Duodenal mucosa (tissue), 2 donors: ENCODE results near the gene FAM83E.
"Not testable (repeated sequence)": the region's sequence is repeated elsewhere in the genome, so short reads cannot be mapped to it uniquely, and the experiment has no call there.

Source experiments
- H3K27ac ChIP-seq: one replicate; pipeline ENCODE4 v1.7.0; 2013; ENCODE audit warnings: low read depth, low read length
- H3K27me3 ChIP-seq, 2 donors: one replicate each; pipeline ENCODE4 v1.7.0; 2013; ENCODE audit warnings: low read length in 2 of 2, control low read depth in 1 of 2; ENCODE audit not compliant: insufficient read depth in 2 of 2, control insufficient read depth in 1 of 2
- H3K36me3 ChIP-seq, 2 donors: one replicate each; pipeline ENCODE4 v1.7.0; 2013; ENCODE audit warnings: low read length in 2 of 2, control low read depth in 1 of 2; ENCODE audit not compliant: insufficient read depth in 2 of 2, control insufficient read depth in 1 of 2
- H3K4me1 ChIP-seq, 2 donors: one replicate each; pipeline ENCODE4 v1.7.0; 2013; ENCODE audit warnings: low read length in 2 of 2, control low read depth in 1 of 2; ENCODE audit not compliant: insufficient read depth in 2 of 2, control insufficient read depth in 1 of 2
- H3K4me3 ChIP-seq, 2 donors: one replicate each; pipeline ENCODE4 v1.7.0; 2013; ENCODE audit warnings: low read length in 2 of 2, low read depth in 1 of 2
- H3K9ac ChIP-seq, 2 donors: one replicate each; pipeline ENCODE4 v1.7.0; 2013; ENCODE audit warnings: low read length in 2 of 2, low read depth in 1 of 2
- H3K9me3 ChIP-seq, 2 donors: one replicate each; pipeline ENCODE4 v1.7.0; 2013; ENCODE audit warnings: low read length in 2 of 2, control low read depth in 1 of 2; ENCODE audit not compliant: control insufficient read depth in 1 of 2

The FAM83E gene

GRCh38 chr19:48635263-48635965 is 20.5 kb upstream of the FAM83E start:
- Histone ChIP-seq H3K27me3 (no peaks in the 10 kb centered on the region), H3K27ac (peak overlapping the region; percentile 89), H3K4me3 (peak overlapping the region; percentile 80 to 88), H3K36me3 (peaks cover 4 to 13% of the 10 kb centered on the region in 2 donors), H3K9me3 (no peaks in the 10 kb centered on the region), H3K4me1 (peaks cover 52 to 59% of the 10 kb centered on the region in 2 donors), H3K9ac (peak overlapping the region; percentile 79 to 86)

- peaks cover 55 to 60% of the 10 kb centered on the region in 2 donors for H3K4me1 ChIP-seq
- peak overlapping the region; percentile 89 for H3K27ac ChIP-seq
- peaks cover 4 to 13% of the 10 kb centered on the region in 2 donors for H3K36me3 ChIP-seq
- peak overlapping the region; percentile 58 to 66 for H3K4me3 ChIP-seq
- H3K9ac ChIP-seq = peak overlapping the region; percentile 59 to 86
- H3K27me3 ChIP-seq = no peaks in the 10 kb centered on the region
- no peaks in the 10 kb centered on the region for H3K9me3 ChIP-seq
These were observed 19.8 kb upstream of the FAM83E start for GRCh38 chr19:48634424-48635262.

GRCh38 chr19:48634036-48634342 is 19.1 kb upstream of the FAM83E start:
- peak overlapping the region; percentile 76 for H3K27ac ChIP-seq
- no peaks in the 10 kb centered on the region for H3K9me3 ChIP-seq
- peak overlapping the region; percentile 50 to 60 for H3K4me3 ChIP-seq
- peak overlapping the region; percentile 59 to 86 for H3K9ac ChIP-seq
- no peaks in the 10 kb centered on the region for H3K27me3 ChIP-seq
- H3K36me3 ChIP-seq = peaks cover 4 to 13% of the 10 kb centered on the region in 2 donors
- H3K4me1 ChIP-seq = peaks cover 48 to 57% of the 10 kb centered on the region in 2 donors

- H3K27me3 ChIP-seq = no peaks in the 10 kb centered on the region
- H3K9me3 ChIP-seq = no peaks in the 10 kb centered on the region
- peak overlapping the region; percentile 76 for H3K27ac ChIP-seq
- H3K9ac ChIP-seq = peak overlapping the region; percentile 59 to 86
- peaks cover 4 to 15% of the 10 kb centered on the region in 2 donors for H3K36me3 ChIP-seq
- H3K4me3 ChIP-seq = peak overlapping the region; percentile 50 to 60
- peaks cover 42 to 51% of the 10 kb centered on the region in 2 donors for H3K4me1 ChIP-seq
These were observed 18.5 kb upstream of the FAM83E start for GRCh38 chr19:48633148-48634035.

DNA sequence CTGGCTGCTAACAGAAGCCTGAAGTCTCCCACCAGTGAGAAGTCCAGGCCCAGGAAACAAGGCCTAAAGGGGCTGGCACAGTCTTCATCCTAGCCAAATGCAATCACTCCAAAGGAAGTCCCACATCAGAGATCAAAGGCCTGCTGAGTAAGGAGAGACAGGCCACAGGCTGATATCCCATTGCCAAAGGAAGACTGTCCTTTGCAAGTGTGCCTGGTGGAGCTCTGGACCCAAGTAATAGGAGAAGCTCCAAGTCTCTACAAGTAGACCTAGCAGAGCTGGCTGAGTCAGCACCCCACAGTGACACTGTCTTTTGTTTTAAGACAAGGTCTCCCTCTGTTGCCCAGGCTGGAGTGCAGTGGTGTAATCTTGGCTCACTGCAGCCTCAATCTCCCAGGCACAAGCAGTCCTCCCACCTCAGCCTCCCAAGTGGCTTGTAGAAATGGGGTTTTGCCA is 17.8 kb upstream of the FAM83E start:
- H3K36me3 ChIP-seq = peaks cover 4 to 20% of the 10 kb centered on the region in 2 donors
- H3K27me3 ChIP-seq = no peaks in the 10 kb centered on the region
- H3K9ac ChIP-seq = peak overlapping the region; percentile 21 to 28
- H3K9me3 ChIP-seq = no peaks in the 10 kb centered on the region
- H3K27ac ChIP-seq = no peak overlapping the region
- H3K4me1 ChIP-seq = peaks cover 46 to 54% of the 10 kb centered on the region in 2 donors
- peak overlapping the region in 1 of 2 donors; percentile 31 for H3K4me3 ChIP-seq

- H3K9ac ChIP-seq = peak overlapping the region in 1 of 2 donors; percentile 28
- H3K4me1 ChIP-seq = peaks cover 50 to 57% of the 10 kb centered on the region in 2 donors
- not testable (repeated sequence) for H3K9me3 ChIP-seq, H3K27me3 ChIP-seq, H3K27ac ChIP-seq
- peaks cover 4 to 20% of the 10 kb centered on the region in 2 donors for H3K36me3 ChIP-seq
- peak overlapping the region in 1 of 2 donors; percentile 31 for H3K4me3 ChIP-seq
These were observed 17.4 kb upstream of the FAM83E start for GRCh38 chr19:48632286-48632685.

DNA sequence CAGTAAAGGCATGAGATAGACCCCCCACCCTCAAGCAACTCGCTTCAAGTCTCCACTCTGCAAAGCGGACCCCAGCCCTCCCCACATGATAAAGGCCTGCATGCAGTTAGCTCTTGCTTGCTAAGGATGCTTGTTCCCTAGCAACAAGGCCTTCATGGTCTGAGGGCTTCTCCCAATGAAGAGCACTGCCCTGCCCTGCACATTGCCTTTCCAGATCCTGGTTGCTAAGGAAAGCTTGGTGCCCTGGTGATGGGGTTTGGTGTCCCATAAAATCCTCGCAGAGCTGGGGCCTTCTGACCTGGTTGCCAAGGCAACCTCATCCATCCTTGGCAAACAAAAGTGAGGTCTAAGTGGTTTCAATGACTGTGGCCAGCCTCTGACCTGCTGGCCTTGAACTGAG is 16.3 kb upstream of the FAM83E start:
- Histone ChIP-seq H3K27ac (peak overlapping the region; percentile 82), H3K4me1 (peaks cover 58 to 62% of the 10 kb centered on the region in 2 donors), H3K9ac (peak overlapping the region; percentile 63 to 64), H3K4me3 (no peak overlapping the region), H3K27me3 (no peaks in the 10 kb centered on the region), H3K36me3 (peaks cover 4 to 20% of the 10 kb centered on the region in 2 donors), H3K9me3 (no peaks in the 10 kb centered on the region)

- Histone ChIP-seq H3K36me3 (peaks cover 4 to 20% of the 10 kb centered on the region in 2 donors), H3K9me3 (no peaks in the 10 kb centered on the region), H3K27ac (peak overlapping the region; percentile 82), H3K4me3 (peak overlapping the region in 1 of 2 donors; percentile 23), H3K4me1 (peaks cover 59 to 62% of the 10 kb centered on the region in 2 donors), H3K27me3 (no peaks in the 10 kb centered on the region), H3K9ac (peak overlapping the region; percentile 63 to 64)
These were observed 15.6 kb upstream of the FAM83E start for GRCh38 chr19:48630296-48631063.

- Histone ChIP-seq H3K9me3 (no peaks in the 10 kb centered on the region), H3K4me3 (no peak overlapping the region), H3K27me3 (no peaks in the 10 kb centered on the region), H3K9ac (peak overlapping the region; percentile 63 to 64), H3K36me3 (peaks cover 4 to 20% of the 10 kb centered on the region in 2 donors), H3K4me1 (peaks cover 53 to 57% of the 10 kb centered on the region in 2 donors), H3K27ac (peak overlapping the region; percentile 82)
These were observed 14.9 kb upstream of the FAM83E start for GRCh38 chr19:48629599-48630295.
